ENCODE data around the gene LRP2. TPM values are rescaled to one million over a fixed set of nuclear protein-coding genes. Genes with fewer than 3 reads are reported as not detected.
"Not testable (repeated sequence)": the region's sequence is repeated elsewhere in the genome, so short reads cannot be mapped to it uniquely, and the experiment has no call there.

Gene LRP2
- total and polyA plus RNA-seq, 10 of the 15 experiments (the other 5 are each of a cell fraction or from before 2014, with no cell fraction given) = 0.01 to 0.19 (median 0.06) TPM; not detected in 5

DNA sequence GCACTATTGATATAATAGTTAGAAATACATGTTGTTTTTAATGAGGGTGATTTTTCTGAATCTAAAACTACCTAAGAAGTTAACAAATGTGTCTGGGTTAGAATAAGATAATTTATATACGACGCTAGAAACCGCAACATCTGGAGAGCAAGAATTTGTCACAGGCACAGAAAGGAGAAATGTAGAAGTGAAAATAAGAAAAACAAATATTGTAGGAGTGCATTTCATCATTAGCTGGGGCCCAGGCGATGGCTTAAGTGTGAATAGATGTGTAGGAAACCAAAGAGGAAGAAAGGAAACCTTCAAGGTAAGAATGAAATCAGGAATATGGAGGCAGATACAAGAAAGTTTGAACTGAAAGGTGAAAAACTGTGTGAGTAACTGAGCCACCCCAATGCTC is 90.3 kb downstream of the LRP2 start:
- no peaks in the 10 kb centered on the region for H3K9me3 ChIP-seq (replicated peaks; ENCODE audit: control insufficient read depth, insufficient read depth, low read length)
- DNase-seq (ENCODE audit: low read depth, low spot score) (no peak), ATAC-seq (no peak), FAIRE-seq (no peak)
- no TSS peak for BruUV-seq (replicated peaks)
- H3K9ac ChIP-seq (ENCODE audit: control insufficient read depth, insufficient read depth, low read length) = no peak overlapping the region
- H3K36me3 ChIP-seq (ENCODE audit: control insufficient read depth in 2 of 2, insufficient read depth in 2 of 2, low read length in 1 of 2) = no peaks in the 10 kb centered on the region
- ChIA-PET CTCF (interaction anchor here (0.8 kb wide), 1 partner anchor 519 kb away, joined by 3 read pairs; no protein-coding TSS in a partner anchor), RAD21 (ENCODE audit: unreplicated experiment) (no interaction called here), POLR2A (no interaction called here), SMC1A (ENCODE audit: uncharacterized antibody, unreplicated experiment) (no interaction called here)
- WGBS (ENCODE audit: insufficient coverage, insufficient replicate concordance, low lambda C conversion rate, missing lambda C conversion rate) = 55% methylated on average over 4 of the region's 4 CpGs
- H3K4me2 ChIP-seq (ENCODE audit: control insufficient read depth, insufficient read depth) = no peak overlapping the region
- H3K27me3 ChIP-seq (replicated peaks in 1 of 2; ENCODE audit: control insufficient read depth in 2 of 2, insufficient read depth in 2 of 2, low read length in 1 of 2) = no peaks in the 10 kb centered on the region
- no peaks in the 10 kb centered on the region for H3K79me2 ChIP-seq (ENCODE audit: control insufficient read depth, insufficient read depth, low read length)
- H4K20me1 ChIP-seq (ENCODE audit: control insufficient read depth, insufficient read depth) = no peaks in the 10 kb centered on the region
- in situ Hi-C loops (cut with MboI) (no loop called here), intact Hi-C loops (cut with micrococcal nuclease; ENCODE audit: unreplicated experiment) (no loop called here)
- no peak for TF ChIP-seq GABPA (IDR thresholded peaks at IDR 0.05; ENCODE audit: low read depth)
- no peak overlapping the region for H3K4me3 ChIP-seq
- H3K4me1 ChIP-seq (ENCODE audit: control insufficient read depth, insufficient read depth, low read length) = no peaks in the 10 kb centered on the region
- H3K27ac ChIP-seq (ENCODE audit: control insufficient read depth, insufficient read depth) = no peak overlapping the region
- H2AFZ ChIP-seq (ENCODE audit: control insufficient read depth, low read depth, low read length) = no peak overlapping the region

DNA sequence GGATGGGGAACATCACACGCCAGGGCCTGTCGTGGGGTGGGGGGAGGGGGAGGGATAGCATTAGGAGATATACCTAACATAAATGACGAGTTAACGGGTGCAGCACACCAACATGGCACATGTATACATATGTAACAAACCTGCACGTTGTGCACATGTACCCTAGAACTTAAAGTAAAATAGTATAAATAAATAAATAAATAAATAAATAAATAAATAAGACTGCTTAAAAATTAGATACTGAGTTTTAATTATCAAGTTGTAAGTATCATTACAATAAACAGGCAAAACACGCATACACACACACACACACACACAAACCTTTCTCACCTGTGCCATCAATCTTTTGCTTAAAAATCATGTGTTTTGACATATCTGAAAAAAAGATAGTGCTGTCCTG is 91.8 kb downstream of the LRP2 start:
- H3K9me3 ChIP-seq (replicated peaks; ENCODE audit: control insufficient read depth, insufficient read depth, low read length); H3K27me3 ChIP-seq (replicated peaks in 1 of 2; ENCODE audit: control insufficient read depth in 2 of 2, insufficient read depth in 2 of 2, low read length in 1 of 2); H3K79me2 ChIP-seq (ENCODE audit: control insufficient read depth, insufficient read depth, low read length); H4K20me1 ChIP-seq (ENCODE audit: control insufficient read depth, insufficient read depth); H3K27ac ChIP-seq (ENCODE audit: control insufficient read depth, insufficient read depth); H2AFZ ChIP-seq (ENCODE audit: control insufficient read depth, low read depth, low read length); H3K4me1 ChIP-seq (ENCODE audit: control insufficient read depth, insufficient read depth, low read length); H3K9ac ChIP-seq (ENCODE audit: control insufficient read depth, insufficient read depth, low read length); RAD21 ChIA-PET (ENCODE audit: unreplicated experiment); FAIRE-seq; CTCF ChIA-PET; H3K4me2 ChIP-seq (ENCODE audit: control insufficient read depth, insufficient read depth); in situ Hi-C loops (cut with MboI); DNase-seq (ENCODE audit: low read depth, low spot score); POLR2A ChIA-PET; intact Hi-C loops (cut with micrococcal nuclease; ENCODE audit: unreplicated experiment); BruUV-seq (replicated peaks); H3K4me3 ChIP-seq; H3K36me3 ChIP-seq (ENCODE audit: control insufficient read depth in 2 of 2, insufficient read depth in 2 of 2, low read length in 1 of 2); ATAC-seq: not testable (repeated sequence)
- WGBS (ENCODE audit: insufficient coverage, insufficient replicate concordance, low lambda C conversion rate, missing lambda C conversion rate) = 46% methylated on average over 6 of the region's 6 CpGs
- SMC1A ChIA-PET (ENCODE audit: uncharacterized antibody, unreplicated experiment) = interaction anchor here (0.7 kb wide), 1 partner anchor 70 kb away, joined by 3 read pairs; no protein-coding TSS in a partner anchor

Measured in GM12878 (cell line).